T-cell (primary cell): Measurements from ENCODE around the gene POMC. TPM values are rescaled to one million over a fixed set of nuclear protein-coding genes. Genes with fewer than 3 reads are reported as not detected.
"Not testable (repeated sequence)": the region's sequence is repeated elsewhere in the genome, so short reads cannot be mapped to it uniquely, and the experiment has no call there.

Experiments used
- ATAC-seq, 4 experiments: fragments of 200-7000 bp in 3 of 4; fragments of 150-1000 bp in 1 of 4; cut with Tn5 transposase; replicated peaks in 1 of 4; 1 replicate in 3 of 4; 2 replicates in 1 of 4; pipeline ENCODE4 v1.10.0; 2021; ENCODE audit warnings: moderate library complexity in 3 of 4, mild to moderate bottlenecking in 2 of 4, moderate number of reproducible peaks in 1 of 4
- CTCF ChIA-PET, 2 donors: fragments of 300-600 bp; sonication (Branson Sonifier 250); formaldehyde crosslinking; loops; one replicate each; lab custom pipeline; 2022; ENCODE audit warnings: antibody characterized with exemption in 2 of 2; lab: Charles Lee
- POLR2A ChIA-PET, 2 donors: fragments of 300-600 bp; sonication (Branson Sonifier 250); formaldehyde crosslinking; loops; one replicate each; lab custom pipeline; 2022; ENCODE audit warnings: antibody characterized with exemption in 2 of 2; lab: Charles Lee
- DNase-seq, 35 experiments: peaks; one replicate each; pipeline versions ENCODE4 v3.0.0 to v3.0.0-alpha.2; 2013 to 2023
- H3K27ac ChIP-seq: one replicate; pipeline ENCODE4 v1.5.1; 2013; ENCODE audit warnings: low read length
- H3K27me3 ChIP-seq, 2 experiments: replicated peaks in 1 of 2; 1 replicate in 1 of 2; 2 replicates in 1 of 2; pipeline versions ENCODE4 v1.6.1 to v1.7.0; 2013; ENCODE audit warnings: low read length in 1 of 2, mixed read lengths in 1 of 2; ENCODE audit not compliant: control insufficient read depth in 2 of 2, insufficient read depth in 2 of 2; ENCODE audit errors: extremely low read depth in 1 of 2
- H3K36me3 ChIP-seq, 2 donors: 1 replicate in 1 of 2; 2 replicates in 1 of 2; pipeline versions ENCODE4 v1.6.1 to v1.7.0; 2013; ENCODE audit warnings: low read length in 1 of 2; ENCODE audit not compliant: control insufficient read depth in 2 of 2, insufficient read depth in 1 of 2; ENCODE audit errors: extremely low read depth in 1 of 2
- H3K4me1 ChIP-seq, 2 experiments: 1 replicate in 1 of 2; 2 replicates in 1 of 2; pipeline versions ENCODE4 v1.6.1 to v1.7.0; 2013; ENCODE audit warnings: low read length in 2 of 2, mixed read lengths in 1 of 2; ENCODE audit not compliant: insufficient read depth in 2 of 2, control insufficient read depth in 1 of 2; ENCODE audit errors: extremely low read depth in 1 of 2
- H3K4me3 ChIP-seq, 2 donors: 1 replicate in 1 of 2; 2 replicates in 1 of 2; pipeline versions ENCODE4 v1.5.1 to v1.7.0; 2013; ENCODE audit warnings: mild to moderate bottlenecking in 2 of 2, low read length in 1 of 2, moderate library complexity in 1 of 2; ENCODE audit not compliant: control insufficient read depth in 1 of 2; ENCODE audit errors: extremely low read depth in 1 of 2
- H3K9me3 ChIP-seq: 2 replicates; pipeline ENCODE4 v1.7.0; 2013
- H3K27ac Mint-ChIP-seq, 2 donors: one replicate each; pipeline ENCODE4 v1.8.0; 2020 to 2021; ENCODE audit warnings: mild to moderate bottlenecking in 2 of 2, mixed read lengths in 2 of 2
- H3K27me3 Mint-ChIP-seq, 2 donors: one replicate each; pipeline ENCODE4 v1.8.0; 2021 to 2022; ENCODE audit warnings: mixed read lengths in 2 of 2
- H3K36me3 Mint-ChIP-seq: one replicate; pipeline ENCODE4 v1.8.0; 2021; ENCODE audit warnings: mixed read lengths
- H3K4me1 Mint-ChIP-seq, 3 donors: one replicate each; pipeline ENCODE4 v1.8.0; 2020 to 2022; ENCODE audit warnings: mixed read lengths in 3 of 3, mild to moderate bottlenecking in 1 of 3
- H3K4me3 Mint-ChIP-seq, 3 donors: one replicate each; pipeline ENCODE4 v1.8.0; 2020 to 2022; ENCODE audit warnings: mild to moderate bottlenecking in 3 of 3, mixed read lengths in 3 of 3, moderate library complexity in 3 of 3
- H3K9me3 Mint-ChIP-seq, 3 donors: one replicate each; pipeline ENCODE4 v1.8.0; 2020 to 2022; ENCODE audit warnings: mixed read lengths in 3 of 3
- WGBS: methylation state at CpG from one replicate; pipeline ENCODE4 v1.1.5; 2013; ENCODE audit warnings: missing lambda C conversion rate; ENCODE audit not compliant: insufficient coverage; 5-methylcytosine and 5-hydroxymethylcytosine counted together
- total RNA-seq, 35 experiments: library from RNA in 6 of 35; stranded (reverse) in 6 of 35; fragments of 120-200 nt in 1 of 35; gene quantifications; one replicate each; pipeline versions ENCODE4 v1.2.1 to v1.2.4 and lab custom pipeline; 2013 to 2026

The POMC gene
- total RNA-seq, 5 donors from 2014 or later (not counting 1 experiment from before 2014, with no cell fraction given) = 2.4 to 7.5 (median 4.8) TPM

- H3K36me3 Mint-ChIP-seq, H3K27ac ChIP-seq, H3K4me3 Mint-ChIP-seq, ATAC-seq, DNase-seq, H3K9me3 Mint-ChIP-seq, H3K4me3 ChIP-seq, POLR2A ChIA-PET, H3K27ac Mint-ChIP-seq, H3K9me3 ChIP-seq, H3K36me3 ChIP-seq: not testable (repeated sequence)
- H3K4me1 Mint-ChIP-seq = peaks cover 9 to 14% (median 12%) of the 10 kb centered on the region in 3 donors
- WGBS = no CpG with 5 or more reads among the region's 3 CpGs
- Histone ChIP-seq H3K27me3 (peaks cover 4 to 34% of the 10 kb centered on the region in 2 experiments), H3K4me1 (peaks cover 0 to 15% of the 10 kb centered on the region in 2 experiments)
- CTCF ChIA-PET = interaction anchor here (0.6 to 3.8 kb wide), 3 partner anchors 125 to 152 kb away, joined by 5 to 57 read pairs (median 6); no protein-coding TSS in a partner anchor
- H3K27me3 Mint-ChIP-seq = peaks cover 24 to 28% of the 10 kb centered on the region in 2 donors
Observed at GRCh38 chr2:25127071-25127470, 41.3 kb downstream of the POMC start.

GRCh38 chr2:25125976-25126375 is 42.4 kb downstream of the POMC start:
- Histone ChIP-seq H3K27ac (no peak overlapping the region), H3K9me3 (no peaks in the 10 kb centered on the region), H3K4me1 (peaks cover 0 to 7% of the 10 kb centered on the region in 2 experiments), H3K27me3 (peaks cover 3 to 29% of the 10 kb centered on the region in 2 experiments), H3K36me3 (no peaks in the 10 kb centered on the region), H3K4me3 (no peak overlapping the region)
- H3K4me3 Mint-ChIP-seq = no peak overlapping the region
- peaks cover 4 to 7% (median 5%) of the 10 kb centered on the region in 3 donors for H3K4me1 Mint-ChIP-seq
- H3K27ac Mint-ChIP-seq = no peak overlapping the region
- WGBS = 89% methylated on average over 2 of the region's 4 CpGs
- peaks cover 17 to 18% of the 10 kb centered on the region in 2 donors for H3K27me3 Mint-ChIP-seq
- ChIA-PET CTCF (interaction anchor here in 1 of 2 donors (1.7 kb wide), 1 partner anchor 150 kb away, joined by 3 read pairs; no protein-coding TSS in a partner anchor), POLR2A (interaction anchor here in 1 of 2 donors (0.7 kb wide), 1 partner anchor 150 kb away, joined by 5 read pairs; no protein-coding TSS in a partner anchor)
- H3K9me3 Mint-ChIP-seq = no peaks in the 10 kb centered on the region
- H3K36me3 Mint-ChIP-seq = no peaks in the 10 kb centered on the region
- DNase-seq (no peak), ATAC-seq (no peak)

GRCh38 chr2:25125189-25125588 is 43.2 kb downstream of the POMC start:
- DNase-seq = no peak
- WGBS = 83% methylated on average over 7 of the region's 7 CpGs
- no peak overlapping the region for H3K27ac Mint-ChIP-seq

GRCh38 chr2:25123682-25124081 is 44.7 kb downstream of the POMC start:
- Mint-ChIP-seq H3K4me3 (no peak overlapping the region), H3K27ac (no peak overlapping the region), H3K9me3 (no peaks in the 10 kb centered on the region), H3K4me1 (no peaks in the 10 kb centered on the region), H3K27me3 (peaks cover 9 to 11% of the 10 kb centered on the region in 2 donors), H3K36me3 (no peaks in the 10 kb centered on the region)
- no peak overlapping the region for H3K27ac ChIP-seq
- no peaks in the 10 kb centered on the region for H3K4me1 ChIP-seq
- no peaks in the 10 kb centered on the region for H3K9me3 ChIP-seq
- CTCF ChIA-PET = no interaction called here
- POLR2A ChIA-PET = no interaction called here
- no peak for DNase-seq
- H3K4me3 ChIP-seq = no peak overlapping the region
- 60% methylated on average over 1 of the region's 5 CpGs for WGBS
- peaks cover 0 to 11% of the 10 kb centered on the region in 2 experiments for H3K27me3 ChIP-seq
- ATAC-seq = no peak
- H3K36me3 ChIP-seq = no peaks in the 10 kb centered on the region

More at GRCh38 chr2:25125189-25125588, 43.2 kb downstream of the POMC start:
- Histone ChIP-seq H3K4me3 (no peak overlapping the region), H3K4me1 (peaks cover 0 to 7% of the 10 kb centered on the region in 2 experiments), H3K27ac (no peak overlapping the region), H3K27me3 (peaks cover 2 to 21% of the 10 kb centered on the region in 2 experiments), H3K36me3 (no peaks in the 10 kb centered on the region), H3K9me3 (no peaks in the 10 kb centered on the region)
- ChIA-PET POLR2A (no interaction called here), CTCF (interaction anchor here in 1 of 2 donors (1.7 kb wide), 1 partner anchor 150 kb away, joined by 3 read pairs; no protein-coding TSS in a partner anchor)
- H3K4me3 Mint-ChIP-seq = no peak overlapping the region
- no peaks in the 10 kb centered on the region for H3K36me3 Mint-ChIP-seq
- H3K27me3 Mint-ChIP-seq = peaks cover 9 to 11% of the 10 kb centered on the region in 2 donors
- ATAC-seq = no peak
- H3K9me3 Mint-ChIP-seq = no peaks in the 10 kb centered on the region
- peaks cover 4 to 7% (median 5%) of the 10 kb centered on the region in 3 donors for H3K4me1 Mint-ChIP-seq

GRCh38 chr2:25122367-25122766 is 46.0 kb downstream of the POMC start:
- no peaks in the 10 kb centered on the region for H3K9me3 Mint-ChIP-seq
- no peaks in the 10 kb centered on the region for H3K36me3 Mint-ChIP-seq
- WGBS = 85% methylated on average over 1 of the region's 3 CpGs
- no peak overlapping the region for H3K27ac Mint-ChIP-seq
- peaks cover 0 to 8% of the 10 kb centered on the region in 2 experiments for H3K27me3 ChIP-seq
- H3K27ac ChIP-seq = no peak overlapping the region
- no peaks in the 10 kb centered on the region for H3K4me1 ChIP-seq
- no peaks in the 10 kb centered on the region for H3K36me3 ChIP-seq
- ChIA-PET POLR2A (no interaction called here), CTCF (interaction anchor here in 1 of 2 donors (0.6 kb wide), 1 partner anchor 240 kb away, joined by 5 read pairs; no protein-coding TSS in a partner anchor)
- DNase-seq (no peak), ATAC-seq (no peak)
- H3K4me3 Mint-ChIP-seq = no peak overlapping the region
- peaks cover 9 to 12% of the 10 kb centered on the region in 2 donors for H3K27me3 Mint-ChIP-seq
- no peaks in the 10 kb centered on the region for H3K9me3 ChIP-seq
- no peak overlapping the region for H3K4me3 ChIP-seq
- no peaks in the 10 kb centered on the region for H3K4me1 Mint-ChIP-seq

GRCh38 chr2:25119263-25119662 is 49.1 kb downstream of the POMC start:
- 87% methylated on average over 8 of the region's 11 CpGs for WGBS
- CTCF ChIA-PET = interaction anchor here in 1 of 2 donors (0.6 kb wide), 1 partner anchor 266 kb away, joined by 3 read pairs; no protein-coding TSS in a partner anchor
- H3K27me3 Mint-ChIP-seq = peaks cover 9 to 18% of the 10 kb centered on the region in 2 donors

More at GRCh38 chr2:25119263-25119662, 49.1 kb downstream of the POMC start:
- Mint-ChIP-seq H3K4me3 (no peak overlapping the region), H3K36me3 (no peaks in the 10 kb centered on the region), H3K9me3 (no peaks in the 10 kb centered on the region), H3K4me1 (no peaks in the 10 kb centered on the region), H3K27ac (no peak overlapping the region)
- H3K36me3 ChIP-seq = no peaks in the 10 kb centered on the region
- DNase-seq (no peak), ATAC-seq (no peak)
- POLR2A ChIA-PET = no interaction called here
- H3K9me3 ChIP-seq = no peaks in the 10 kb centered on the region
- no peak overlapping the region for H3K4me3 ChIP-seq
- no peaks in the 10 kb centered on the region for H3K4me1 ChIP-seq
- H3K27ac ChIP-seq = no peak overlapping the region
- H3K27me3 ChIP-seq = peaks cover 0 to 16% of the 10 kb centered on the region in 2 experiments
